NCI-H1694 (cell line): Measurements from ENCODE around the gene LMO7.
"Not testable (repeated sequence)": the region's sequence is repeated elsewhere in the genome, so short reads cannot be mapped to it uniquely, and the experiment has no call there.

Source experiments
- DNase-seq: peaks from one replicate; lab custom pipeline; 2025; lab: John Stamatoyannopoulos, UW

The LMO7 gene

GRCh38 chr13:75743072-75743471 is 106.9 kb downstream of the LMO7 start:
- not testable (repeated sequence) for DNase-seq

- DNase-seq: no peak
Observed at GRCh38 chr13:75744127-75744526, 108.0 kb downstream of the LMO7 start.

- no peak for DNase-seq
Observed at GRCh38 chr13:75745387-75745786, 109.3 kb downstream of the LMO7 start.

- no peak for DNase-seq
Observed at GRCh38 chr13:75748874-75749273, 112.7 kb downstream of the LMO7 start.

DNA sequence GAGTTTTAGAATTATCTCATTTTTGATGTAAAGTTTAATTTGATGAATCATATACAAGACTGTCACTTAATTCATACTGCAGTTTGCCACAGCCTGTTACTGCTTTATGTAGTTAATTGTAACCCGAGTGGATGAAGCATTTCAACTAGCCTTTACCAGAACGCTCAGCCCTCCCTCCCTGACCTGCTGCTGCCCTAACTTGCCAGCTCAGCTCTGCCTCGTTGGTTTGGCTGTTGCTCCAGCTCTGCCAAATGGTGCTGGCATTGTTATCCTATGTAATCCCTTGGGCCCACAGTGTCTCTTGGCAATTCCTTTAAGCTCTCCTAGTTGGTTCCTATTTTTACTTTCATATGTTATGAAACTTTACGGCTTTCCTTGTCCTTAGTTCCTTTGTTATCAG is 113.3 kb downstream of the LMO7 start:
- DNase-seq: no peak

DNA sequence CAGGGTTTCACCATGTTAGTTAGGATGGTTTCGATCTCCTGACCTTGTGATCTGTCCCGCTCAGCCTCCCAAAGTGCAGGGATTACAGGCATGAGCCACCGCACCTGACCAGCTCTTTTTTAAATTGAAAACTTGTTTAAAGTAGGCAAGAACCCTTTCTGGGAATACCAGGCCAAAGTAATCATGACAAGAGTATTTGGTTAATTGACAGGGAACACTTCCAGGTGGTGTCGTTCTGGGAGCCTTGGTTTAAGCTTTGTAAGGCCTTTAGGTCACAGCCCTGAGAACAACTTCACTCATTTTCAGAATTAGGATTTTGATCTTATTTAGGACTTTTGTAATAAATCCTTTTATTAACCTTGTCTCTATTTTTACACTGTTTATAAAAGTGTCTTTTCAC is 115.2 kb downstream of the LMO7 start:
- DNase-seq: no peak

GRCh38 chr13:75752826-75753225 is 116.7 kb downstream of the LMO7 start:
- DNase-seq: no peak

DNA sequence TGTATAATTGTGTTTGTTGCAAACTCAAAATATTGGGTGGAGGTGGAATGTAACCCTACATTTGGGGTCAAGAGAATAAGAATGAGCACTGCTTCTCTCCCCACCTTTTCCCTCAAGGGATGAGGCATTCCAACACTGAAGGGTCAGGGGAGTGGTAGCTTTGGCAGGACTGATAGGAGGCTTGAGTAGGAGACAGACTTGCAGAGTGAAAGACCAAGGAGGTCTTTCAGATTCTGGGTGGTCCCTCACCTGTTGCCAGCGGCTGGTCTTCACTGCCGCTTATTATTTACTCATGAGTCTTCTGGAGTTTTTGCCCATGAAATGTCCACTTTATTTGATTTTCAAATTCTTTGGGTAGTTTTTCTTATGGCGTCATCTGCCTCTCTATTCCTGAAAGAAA is 118.8 kb downstream of the LMO7 start:
- no peak for DNase-seq

DNA sequence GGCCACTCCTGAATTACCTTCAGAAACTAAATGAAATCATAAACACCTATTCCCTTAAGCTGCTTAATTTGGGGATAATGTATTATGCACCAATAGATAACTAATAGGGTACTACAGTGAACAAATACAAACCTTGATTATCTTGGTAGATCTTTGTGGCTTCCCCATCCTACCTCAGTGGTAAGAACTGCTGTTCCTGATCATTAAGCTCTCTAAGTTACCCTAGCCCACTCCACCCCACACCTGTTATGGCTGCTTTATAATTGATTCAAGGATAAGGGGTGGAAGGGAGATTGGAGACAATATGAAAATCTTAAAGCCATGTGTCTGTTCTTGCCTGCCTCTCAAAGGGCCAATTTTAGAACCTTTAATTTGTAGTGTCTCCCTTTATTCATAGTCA is 121.2 kb downstream of the LMO7 start:
- no peak for DNase-seq

DNA sequence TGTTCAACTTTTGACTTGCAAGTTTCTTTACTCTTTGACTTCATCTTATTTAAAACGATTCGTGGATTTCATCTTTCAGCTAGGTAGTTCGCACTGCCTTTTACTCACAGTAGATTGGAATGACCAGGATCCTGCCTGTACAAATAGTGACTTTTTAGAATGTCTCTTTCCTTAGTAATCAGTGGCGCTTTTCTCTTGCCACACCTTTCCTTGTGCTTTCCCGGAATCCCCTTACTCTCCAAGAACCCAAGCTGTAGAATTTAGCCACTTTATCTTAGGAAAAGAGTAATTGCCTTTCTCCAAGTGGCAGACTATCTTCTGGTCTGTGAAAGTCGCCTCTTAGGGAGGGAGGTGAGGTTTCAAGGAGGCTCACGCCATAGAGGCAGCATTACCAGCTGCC is 123.4 kb downstream of the LMO7 start:
- DNase-seq: no peak

GRCh38 chr13:75760131-75761021 is 124.2 kb downstream of the LMO7 start:
- DNase-seq: peak; percentile 43

DNA sequence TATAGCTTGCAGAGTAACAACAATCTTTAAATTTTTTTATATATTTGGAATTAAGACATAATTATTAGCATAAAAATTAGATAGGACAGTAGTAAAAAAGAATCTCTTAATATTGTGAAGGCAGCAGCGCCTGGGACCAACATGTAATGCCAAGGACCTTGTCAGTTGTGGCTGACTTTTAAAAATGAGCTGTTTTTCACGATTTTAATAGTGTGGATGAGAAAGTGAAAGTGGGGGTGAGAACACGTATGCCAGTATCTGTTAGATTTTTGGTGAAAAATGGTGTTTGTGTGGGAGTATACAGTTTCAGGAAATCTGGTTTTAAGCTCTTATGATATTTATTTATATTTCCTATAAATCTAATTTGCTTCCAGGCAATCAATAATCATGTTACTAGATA is 125.2 kb downstream of the LMO7 start:
- DNase-seq: no peak

GRCh38 chr13:75762076-75762937 is 126.2 kb downstream of the LMO7 start:
- DNase-seq: no peak

DNA sequence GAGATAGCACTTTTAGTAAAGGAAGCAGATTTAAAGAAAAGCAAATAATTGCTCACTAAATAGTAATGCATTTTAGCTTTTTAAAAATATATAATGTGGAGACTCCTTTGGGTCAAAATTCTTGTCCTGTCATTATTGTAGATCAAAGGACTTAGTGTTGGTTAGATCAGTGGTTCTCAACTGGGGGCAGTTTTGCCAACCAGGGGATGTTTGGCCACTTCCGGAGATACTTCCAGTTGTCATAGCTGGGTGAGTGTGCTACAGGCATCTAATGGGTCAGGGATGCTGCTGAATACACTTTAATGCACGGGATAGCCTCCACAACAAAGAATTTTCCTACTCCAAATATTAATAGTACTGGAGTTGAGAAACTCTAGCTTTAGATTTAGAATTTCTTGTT is 126.8 kb downstream of the LMO7 start:
- DNase-seq: no peak

DNA sequence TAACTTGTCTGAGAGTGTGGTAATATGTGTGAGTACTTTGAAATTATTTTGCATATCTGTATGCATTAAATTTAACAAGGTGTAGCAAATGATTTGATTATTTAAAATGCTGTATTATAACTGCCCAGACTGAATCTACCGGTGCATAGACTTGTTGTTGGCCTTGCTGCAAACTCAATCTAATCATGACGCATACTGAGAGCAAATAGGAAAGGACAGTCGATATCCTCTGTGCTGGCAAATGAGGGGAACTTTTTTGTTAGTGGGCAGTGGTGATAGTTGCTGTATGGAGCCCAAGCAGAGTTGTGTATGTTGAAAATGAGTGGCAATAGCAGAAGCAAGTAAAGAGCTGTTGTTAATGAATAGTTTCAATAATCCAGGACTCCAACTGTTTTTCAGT is 127.4 kb downstream of the LMO7 start:
- no peak for DNase-seq

DNA sequence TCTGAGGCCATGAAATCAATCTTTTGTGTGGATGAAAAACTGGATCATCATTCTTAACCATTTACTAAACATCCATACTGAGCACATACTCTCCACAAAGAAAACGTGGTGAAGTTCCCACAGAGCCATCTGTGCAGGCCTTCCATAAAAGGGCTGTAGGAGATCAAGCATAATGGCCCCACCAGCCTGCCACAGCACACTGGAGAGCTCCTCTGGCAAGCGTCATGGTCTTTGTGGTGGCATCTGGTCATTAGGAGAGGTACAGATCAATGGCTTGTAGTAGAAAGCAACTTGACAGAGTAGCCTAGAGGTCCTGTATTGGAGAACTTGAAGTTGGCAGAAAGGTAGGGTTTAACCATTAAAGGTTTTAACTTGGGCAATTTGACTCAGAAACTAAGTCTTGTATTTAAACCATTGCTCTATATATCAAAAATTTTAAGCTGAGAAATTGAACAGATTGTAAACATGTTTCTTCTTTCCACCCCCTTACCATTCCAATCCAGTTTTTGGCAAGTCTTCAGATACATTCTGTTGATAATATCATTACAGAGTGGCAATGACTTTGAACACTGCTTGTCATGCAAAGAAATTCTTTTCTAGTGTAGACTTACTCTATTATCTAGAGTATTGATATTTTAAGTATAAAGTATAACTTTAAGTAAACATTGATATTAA is 128.3 kb downstream of the LMO7 start:
- peak; percentile 81 for DNase-seq

- DNase-seq: no peak
Observed at GRCh38 chr13:75764926-75765310, 128.8 kb downstream of the LMO7 start.

- DNase-seq: no peak
Observed at GRCh38 chr13:75766636-75767035, 130.5 kb downstream of the LMO7 start.

DNA sequence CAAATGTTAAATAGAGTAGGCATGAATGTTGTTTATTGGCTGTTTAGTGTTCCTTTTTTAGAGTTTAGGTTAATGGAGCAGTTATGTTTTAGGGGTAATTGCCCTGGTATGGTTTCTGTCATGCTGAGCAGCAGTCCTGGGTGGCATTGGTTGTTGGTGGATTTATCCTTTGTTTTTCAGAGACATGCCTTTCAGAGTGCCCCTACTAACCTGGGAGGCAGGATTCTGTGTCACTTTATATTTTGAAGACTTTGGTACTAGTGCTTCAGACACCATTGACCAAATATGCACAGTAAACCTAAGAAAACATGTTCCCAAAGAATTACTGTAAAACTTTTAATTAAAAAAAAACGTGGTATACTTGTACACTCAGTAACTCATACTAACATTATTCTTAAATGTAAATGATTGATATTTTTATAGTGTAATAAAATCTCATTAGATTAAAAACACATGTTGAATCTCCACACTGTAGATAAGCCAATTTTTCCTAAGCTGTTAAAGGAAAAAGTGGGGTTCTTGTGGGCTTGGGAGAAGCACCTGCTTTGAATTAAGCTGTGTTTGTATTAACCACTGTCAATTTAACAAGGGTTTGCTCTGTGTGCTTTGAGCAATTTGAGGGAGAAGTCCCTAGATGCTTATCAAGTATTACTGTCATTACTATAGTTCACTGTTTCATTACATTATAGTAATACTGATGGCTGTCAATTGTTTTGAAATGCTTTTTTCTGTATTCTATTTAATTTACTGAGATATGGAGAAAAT is 133.2 kb downstream of the LMO7 start:
- no peak for DNase-seq

DNA sequence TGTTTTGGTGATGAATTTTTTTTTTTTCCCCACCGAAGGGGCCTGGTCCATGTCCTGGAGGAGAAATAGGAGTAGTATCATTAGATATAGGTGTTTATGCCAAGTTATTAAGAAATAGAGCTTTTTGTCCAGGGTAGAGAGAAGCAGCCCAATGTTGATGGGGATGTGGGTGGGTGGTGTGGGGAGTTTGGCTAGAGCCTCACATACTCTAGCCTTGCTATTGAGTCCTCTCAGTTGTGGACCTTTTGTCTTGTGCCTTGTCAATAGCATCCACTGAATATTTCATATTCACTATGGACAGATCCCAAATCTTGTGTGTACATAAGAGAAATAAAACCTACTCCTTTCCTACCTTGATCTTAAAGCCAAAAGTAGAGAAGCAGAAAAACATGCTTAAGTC is 134.0 kb downstream of the LMO7 start:
- no peak for DNase-seq

GRCh38 chr13:75770592-75771011 is 134.5 kb downstream of the LMO7 start:
- DNase-seq: no peak

GRCh38 chr13:75771226-75771625 is 135.1 kb downstream of the LMO7 start:
- DNase-seq: no peak
